Measurements from ENCODE around the gene ESRRA. TPM values are rescaled to one million over a fixed set of nuclear protein-coding genes. Genes with fewer than 3 reads are reported as not detected.

ESRRA gene
- total RNA-seq (ENCODE audit: unreplicated experiment), result 42.3 TPM
- long read RNA-seq, partial matches to known transcripts, result 0 of 4 reads
- long read RNA-seq, other reads (novel, unspliced or antisense), result 0 of 4 reads

DNA sequence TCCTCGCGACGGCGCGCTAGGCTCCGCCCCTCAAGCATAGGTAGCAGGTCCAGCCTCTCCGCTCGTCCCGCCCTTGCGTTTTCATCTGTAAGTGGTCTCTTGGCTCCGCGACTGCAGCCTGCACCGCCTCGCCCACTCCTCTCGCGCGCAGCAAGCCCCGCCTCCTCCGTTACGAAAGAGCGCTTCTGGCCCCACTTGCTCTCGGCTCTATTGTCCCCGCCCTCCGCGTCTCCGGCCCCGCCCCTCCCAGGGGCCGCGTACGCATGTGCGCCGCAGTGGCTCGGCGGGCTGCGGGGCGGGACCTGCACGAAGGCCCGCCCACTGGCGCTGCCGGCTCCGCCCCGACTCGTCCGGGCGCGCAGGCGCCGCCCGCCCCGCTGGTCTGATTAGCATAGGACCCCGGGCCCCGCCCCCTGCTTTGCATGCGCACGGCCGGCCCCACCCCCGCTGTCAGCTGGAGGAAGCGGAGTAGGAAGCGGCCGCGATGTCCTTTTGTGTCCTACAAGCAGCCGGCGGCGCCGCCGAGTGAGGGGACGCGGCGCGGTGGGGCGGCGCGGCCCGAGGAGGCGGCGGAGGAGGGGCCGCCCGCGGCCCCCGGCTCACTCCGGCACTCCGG lies at the start of gene ESRRA:
ESRRA (plus strand) TSS at position 450 of the 616 bp plus-strand sequence. CDS start 1,656 bp downstream, outside the sequence.
- H3K36me3 Mint-ChIP-seq (ENCODE audit: low read depth, unreplicated experiment), result peaks cover 8% of the 10 kb centered on the region
- DNase-seq (ENCODE audit: low spot score), result peak; percentile 100
- peak within 1 kb of the TSS; percentile 97 for H3K4me3 Mint-ChIP-seq (ENCODE audit: unreplicated experiment)
- TF ChIP-seq, protein P1, sequence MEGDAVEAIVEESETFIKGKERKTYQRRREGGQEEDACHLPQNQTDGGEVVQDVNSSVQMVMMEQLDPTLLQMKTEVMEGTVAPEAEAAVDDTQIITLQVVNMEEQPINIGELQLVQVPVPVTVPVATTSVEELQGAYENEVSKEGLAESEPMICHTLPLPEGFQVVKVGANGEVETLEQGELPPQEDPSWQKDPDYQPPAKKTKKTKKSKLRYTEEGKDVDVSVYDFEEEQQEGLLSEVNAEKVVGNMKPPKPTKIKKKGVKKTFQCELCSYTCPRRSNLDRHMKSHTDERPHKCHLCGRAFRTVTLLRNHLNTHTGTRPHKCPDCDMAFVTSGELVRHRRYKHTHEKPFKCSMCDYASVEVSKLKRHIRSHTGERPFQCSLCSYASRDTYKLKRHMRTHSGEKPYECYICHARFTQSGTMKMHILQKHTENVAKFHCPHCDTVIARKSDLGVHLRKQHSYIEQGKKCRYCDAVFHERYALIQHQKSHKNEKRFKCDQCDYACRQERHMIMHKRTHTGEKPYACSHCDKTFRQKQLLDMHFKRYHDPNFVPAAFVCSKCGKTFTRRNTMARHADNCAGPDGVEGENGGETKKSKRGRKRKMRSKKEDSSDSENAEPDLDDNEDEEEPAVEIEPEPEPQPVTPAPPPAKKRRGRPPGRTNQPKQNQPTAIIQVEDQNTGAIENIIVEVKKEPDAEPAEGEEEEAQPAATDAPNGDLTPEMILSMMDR (IDR thresholded peaks at IDR 0.05; ENCODE audit: unreplicated experiment), result no peak
- peaks cover 6% of the 10 kb centered on the region for H3K27me3 Mint-ChIP-seq (ENCODE audit: unreplicated experiment)
- no peaks in the 10 kb centered on the region for H3K9me3 Mint-ChIP-seq (ENCODE audit: unreplicated experiment)
- H3K27ac Mint-ChIP-seq (ENCODE audit: unreplicated experiment), result peak within 1 kb of the TSS; percentile 67
- peaks cover 10% of the 10 kb centered on the region for H3K4me1 Mint-ChIP-seq (ENCODE audit: unreplicated experiment)

DNA sequence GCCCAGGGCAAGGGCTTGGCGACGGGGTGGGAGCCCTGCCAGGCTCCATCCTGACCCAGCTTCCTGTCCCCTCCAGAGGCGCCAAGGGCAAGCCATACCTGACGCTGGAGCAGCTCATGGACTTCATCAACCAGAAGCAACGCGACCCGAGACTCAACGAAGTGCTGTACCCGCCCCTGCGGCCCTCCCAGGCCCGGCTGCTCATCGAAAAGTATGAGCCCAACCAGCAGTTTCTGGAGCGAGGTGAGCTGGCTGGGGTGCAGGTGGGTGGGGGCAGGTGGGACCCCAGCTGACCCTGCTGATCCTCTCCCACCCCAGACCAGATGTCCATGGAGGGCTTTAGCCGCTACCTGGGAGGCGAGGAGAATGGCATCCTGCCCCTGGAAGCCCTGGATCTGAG lies 49.0 kb upstream of the ESRRA start:
- DNase-seq (ENCODE audit: low spot score), result no peak
- H3K36me3 Mint-ChIP-seq (ENCODE audit: low read depth, unreplicated experiment), result peaks cover 17% of the 10 kb centered on the region
- peaks cover 17% of the 10 kb centered on the region for H3K27me3 Mint-ChIP-seq (ENCODE audit: unreplicated experiment)
- peaks cover 10% of the 10 kb centered on the region for H3K4me1 Mint-ChIP-seq (ENCODE audit: unreplicated experiment)
- no peak overlapping the region for H3K27ac Mint-ChIP-seq (ENCODE audit: unreplicated experiment)
- no peaks in the 10 kb centered on the region for H3K9me3 Mint-ChIP-seq (ENCODE audit: unreplicated experiment)
- H3K4me3 Mint-ChIP-seq (ENCODE audit: unreplicated experiment), result no peak overlapping the region
- TF ChIP-seq, protein P1 (IDR thresholded peaks at IDR 0.05; ENCODE audit: unreplicated experiment), result no peak

DNA sequence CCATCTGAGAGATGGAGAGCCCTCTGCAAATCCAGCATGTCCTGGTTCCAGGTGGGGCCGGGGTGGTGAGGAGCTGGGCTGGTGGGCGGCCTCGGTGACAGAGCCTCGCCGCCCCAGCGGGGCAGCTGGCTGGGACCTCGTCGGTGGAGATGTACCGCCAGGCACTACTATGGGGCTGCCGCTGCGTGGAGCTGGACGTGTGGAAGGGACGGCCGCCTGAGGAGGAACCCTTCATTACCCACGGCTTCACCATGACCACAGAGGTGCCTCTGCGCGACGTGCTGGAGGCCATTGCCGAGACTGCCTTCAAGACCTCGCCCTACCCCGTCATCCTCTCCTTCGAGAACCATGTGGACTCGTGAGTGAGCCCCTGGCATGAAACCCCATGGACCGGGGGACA lies 47.0 kb upstream of the ESRRA start:
- no peak for DNase-seq (ENCODE audit: low spot score)
- Mint-ChIP-seq H3K36me3 (ENCODE audit: low read depth, unreplicated experiment) (peaks cover 20% of the 10 kb centered on the region), H3K4me3 (ENCODE audit: unreplicated experiment) (no peak overlapping the region), H3K27me3 (ENCODE audit: unreplicated experiment) (peaks cover 16% of the 10 kb centered on the region), H3K4me1 (ENCODE audit: unreplicated experiment) (peaks cover 11% of the 10 kb centered on the region), H3K9me3 (ENCODE audit: unreplicated experiment) (no peaks in the 10 kb centered on the region), H3K27ac (ENCODE audit: unreplicated experiment) (no peak overlapping the region)
- TF ChIP-seq, protein P1 (IDR thresholded peaks at IDR 0.05; ENCODE audit: unreplicated experiment), result no peak

DNA sequence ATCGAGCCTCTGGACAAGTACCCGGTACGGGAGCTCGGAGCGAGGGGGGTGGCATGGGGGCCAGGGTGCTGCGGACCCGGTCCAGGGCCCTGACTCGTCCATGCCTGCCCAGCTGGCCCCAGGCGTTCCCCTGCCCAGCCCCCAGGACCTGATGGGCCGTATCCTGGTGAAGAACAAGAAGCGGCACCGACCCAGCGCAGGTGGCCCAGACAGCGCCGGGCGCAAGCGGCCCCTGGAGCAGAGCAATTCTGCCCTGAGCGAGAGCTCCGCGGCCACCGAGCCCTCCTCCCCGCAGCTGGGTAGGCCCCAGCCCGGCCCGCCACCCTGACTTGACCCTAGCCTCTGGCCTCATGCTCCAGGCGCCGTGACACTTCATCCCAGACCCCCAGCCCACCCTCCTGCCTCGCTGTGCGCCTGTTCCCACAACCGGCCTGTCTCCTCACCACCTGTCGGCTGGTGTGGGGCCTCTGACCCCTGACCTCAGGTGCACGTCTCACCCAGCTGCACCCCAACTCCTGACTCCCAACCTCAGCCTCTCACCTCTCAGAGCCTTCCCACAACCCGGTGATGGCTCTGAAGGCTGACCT lies 46.3 kb upstream of the ESRRA start:
- no peak overlapping the region for H3K27ac Mint-ChIP-seq (ENCODE audit: unreplicated experiment)
- TF ChIP-seq, protein P1 (IDR thresholded peaks at IDR 0.05; ENCODE audit: unreplicated experiment), result no peak
- no peaks in the 10 kb centered on the region for H3K9me3 Mint-ChIP-seq (ENCODE audit: unreplicated experiment)
- DNase-seq (ENCODE audit: low spot score), result no peak
- H3K36me3 Mint-ChIP-seq (ENCODE audit: low read depth, unreplicated experiment), result peaks cover 20% of the 10 kb centered on the region
- peaks cover 12% of the 10 kb centered on the region for H3K27me3 Mint-ChIP-seq (ENCODE audit: unreplicated experiment)
- H3K4me3 Mint-ChIP-seq (ENCODE audit: unreplicated experiment), result peak overlapping the region; percentile 71
- H3K4me1 Mint-ChIP-seq (ENCODE audit: unreplicated experiment), result peaks cover 5% of the 10 kb centered on the region

DNA sequence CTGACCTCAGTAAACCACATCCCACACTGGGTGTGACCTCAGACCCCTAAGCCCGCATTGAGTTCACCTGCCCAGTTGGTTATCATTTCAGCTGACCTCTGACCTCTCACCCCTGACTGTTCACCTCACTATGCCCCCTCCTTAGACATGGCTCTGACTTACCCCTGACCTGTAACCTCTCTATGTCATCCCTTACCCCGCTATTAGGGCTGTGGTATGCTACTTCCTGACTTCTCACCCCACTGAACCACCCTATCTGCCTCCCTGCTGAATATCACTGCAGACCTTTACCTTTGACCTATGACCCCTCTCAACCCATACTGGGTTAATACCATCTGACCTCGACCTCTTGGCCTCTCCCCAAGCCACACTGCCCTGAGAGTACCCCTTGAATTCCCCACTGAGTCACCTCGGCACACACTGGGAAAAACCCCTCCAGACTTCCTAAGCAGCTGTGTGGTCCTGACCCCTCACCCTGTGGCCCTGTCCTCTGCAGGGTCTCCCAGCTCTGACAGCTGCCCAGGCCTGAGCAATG lies 45.7 kb upstream of the ESRRA start:
- peak overlapping the region; percentile 71 for H3K4me3 Mint-ChIP-seq (ENCODE audit: unreplicated experiment)
- TF ChIP-seq, protein P1 (IDR thresholded peaks at IDR 0.05; ENCODE audit: unreplicated experiment), result no peak
- peaks cover 20% of the 10 kb centered on the region for H3K36me3 Mint-ChIP-seq (ENCODE audit: low read depth, unreplicated experiment)
- H3K4me1 Mint-ChIP-seq (ENCODE audit: unreplicated experiment), result peaks cover 4% of the 10 kb centered on the region
- DNase-seq (ENCODE audit: low spot score), result no peak
- H3K27me3 Mint-ChIP-seq (ENCODE audit: unreplicated experiment), result peaks cover 13% of the 10 kb centered on the region
- H3K27ac Mint-ChIP-seq (ENCODE audit: unreplicated experiment), result no peak overlapping the region
- H3K9me3 Mint-ChIP-seq (ENCODE audit: unreplicated experiment), result no peaks in the 10 kb centered on the region
